CMK (cell line): Measurements from ENCODE around the gene RELN.

ENCODE experiments used
- DNase-seq: peaks from one replicate; pipeline ENCODE4 v3.0.0-alpha.2; 2010; ENCODE audit warnings: low read depth

The RELN gene

DNA sequence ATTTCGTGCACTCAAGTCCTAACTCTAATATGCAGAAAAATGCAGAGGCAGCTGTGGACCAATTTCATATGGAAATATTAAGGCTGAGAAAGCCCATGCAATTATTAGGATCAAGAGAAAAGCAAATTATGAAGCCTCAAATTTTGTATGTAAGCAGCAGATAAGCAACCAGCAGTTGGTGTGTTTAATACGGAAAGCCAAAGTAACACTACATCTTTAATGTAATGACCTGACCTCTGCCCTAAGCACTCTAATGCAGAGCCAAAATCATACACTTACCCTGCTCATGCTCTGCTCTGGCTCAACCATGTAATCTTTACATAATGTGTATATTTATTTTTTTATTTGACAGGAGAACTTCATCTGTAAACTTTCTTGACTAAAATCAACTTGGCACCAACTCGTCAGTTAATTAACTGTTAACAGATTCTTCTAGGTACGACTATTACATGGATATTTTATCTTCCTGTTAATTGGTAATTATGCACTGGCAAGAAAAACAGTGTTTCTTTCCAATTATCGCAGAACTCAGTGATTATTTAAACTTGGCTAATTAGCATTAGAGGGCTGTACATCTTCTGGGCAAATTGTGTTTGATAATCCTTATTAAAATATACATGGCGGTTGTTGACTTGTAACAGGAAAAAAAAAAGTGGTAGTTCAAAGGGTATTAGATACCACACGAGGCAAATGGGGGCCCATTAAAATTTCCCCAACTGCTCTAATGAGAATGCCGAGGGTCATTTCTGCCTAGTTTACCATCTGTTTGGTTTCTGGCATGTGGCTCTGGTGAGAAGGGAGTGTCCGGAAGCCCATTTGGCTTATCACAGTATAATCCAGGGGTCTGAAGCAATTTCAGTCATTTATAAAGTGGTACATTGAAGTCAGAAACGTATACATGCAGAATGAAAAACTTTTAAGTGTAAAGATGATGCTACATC lies 94.5 kb downstream of the RELN start:
- no peak for DNase-seq

DNA sequence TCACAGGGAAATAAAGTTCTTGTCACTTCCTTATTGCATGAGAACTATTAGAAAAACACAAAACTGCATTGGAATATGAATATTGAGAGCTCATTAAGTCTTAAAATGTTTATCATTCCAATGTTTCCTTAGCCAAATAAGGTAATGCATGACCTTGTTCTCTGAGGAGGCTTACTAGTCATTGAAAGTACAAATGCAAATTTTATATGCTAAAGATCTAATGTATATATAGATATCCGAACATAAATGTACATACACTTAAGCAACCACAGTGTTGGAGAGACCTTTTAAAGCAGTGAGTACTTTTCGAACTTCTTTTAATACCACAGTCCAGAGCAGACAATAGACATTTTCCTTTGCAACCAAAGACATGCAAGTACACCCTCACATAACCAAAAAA lies 96.1 kb downstream of the RELN start:
- no peak for DNase-seq

DNA sequence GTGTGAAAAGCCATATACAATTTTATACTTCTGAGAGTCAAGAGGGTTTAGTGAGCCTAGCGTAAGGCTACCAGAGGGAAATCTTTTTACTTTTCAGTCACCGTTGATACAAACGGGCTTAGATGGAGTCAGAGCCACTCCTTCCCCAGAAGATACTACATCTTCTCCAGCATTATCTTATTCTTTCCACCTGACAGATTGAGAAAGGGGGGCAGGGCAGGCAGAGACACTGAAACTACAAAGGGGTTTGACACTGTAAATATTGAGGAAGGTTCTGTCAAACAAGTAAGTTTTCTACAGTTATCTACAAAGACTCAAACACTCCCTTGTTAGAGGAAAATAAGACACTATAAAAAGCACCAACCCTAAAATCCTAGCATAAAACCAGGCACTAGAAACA lies 100.0 kb downstream of the RELN start:
- DNase-seq = no peak

DNA sequence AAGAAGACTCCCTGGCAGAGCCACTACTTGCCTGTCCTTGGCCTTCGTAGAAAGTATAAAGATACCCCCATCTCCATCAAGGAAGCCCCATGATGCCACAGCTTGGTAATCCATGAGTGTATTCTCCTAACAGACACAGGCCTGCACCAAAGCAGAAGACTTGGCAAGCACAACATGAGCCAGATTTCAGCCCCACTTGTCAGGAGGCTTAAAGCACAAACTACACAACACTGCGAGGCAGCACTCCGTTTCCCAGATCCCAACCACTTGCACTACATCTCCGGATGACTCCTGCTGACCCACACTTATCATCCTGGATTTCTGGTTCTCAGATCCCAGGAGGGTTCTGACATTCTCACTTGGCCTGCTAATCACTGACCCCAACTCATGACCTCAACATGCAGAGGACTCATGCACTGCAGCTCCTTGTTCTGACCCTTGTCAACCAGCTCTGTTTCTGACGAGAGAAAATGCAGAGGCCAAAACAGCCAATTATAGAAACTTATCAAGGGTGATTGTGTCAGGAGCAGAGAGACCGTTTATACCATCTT lies 100.8 kb downstream of the RELN start:
- no peak for DNase-seq

DNA sequence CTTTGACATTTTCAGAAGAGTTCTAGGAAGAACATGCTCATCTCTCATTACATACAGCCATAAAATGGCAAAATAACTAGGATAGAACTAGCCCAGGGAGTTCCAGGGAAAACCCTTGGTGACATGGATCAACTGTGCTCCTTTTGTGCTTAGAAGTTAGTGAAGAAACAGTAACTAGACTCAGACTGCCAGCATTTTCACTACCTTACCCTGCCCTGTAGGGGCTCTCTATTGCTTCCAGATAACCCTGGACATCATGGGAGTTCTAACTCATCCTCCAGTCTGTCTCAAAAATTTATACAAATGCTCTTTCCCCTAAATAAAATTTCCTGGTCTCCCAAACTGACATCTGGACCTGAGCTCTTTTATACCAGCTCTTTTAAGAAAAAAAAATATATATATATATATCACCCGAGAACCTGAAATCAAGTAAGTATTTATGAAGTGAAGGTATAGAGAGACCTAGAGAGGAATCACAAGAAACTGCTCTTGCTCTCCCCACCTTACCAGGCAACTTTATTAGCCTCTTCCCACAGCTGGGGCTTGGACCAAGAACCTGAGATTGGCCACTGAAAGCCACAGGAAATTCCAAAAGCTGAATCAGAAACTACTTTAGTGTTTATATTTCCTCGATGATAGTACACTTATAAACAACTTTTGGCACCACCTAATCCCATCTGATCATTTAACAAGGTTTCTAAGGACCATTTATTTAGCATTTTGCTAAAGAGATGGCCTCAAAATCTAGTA lies 101.4 kb downstream of the RELN start:
- no peak for DNase-seq

DNA sequence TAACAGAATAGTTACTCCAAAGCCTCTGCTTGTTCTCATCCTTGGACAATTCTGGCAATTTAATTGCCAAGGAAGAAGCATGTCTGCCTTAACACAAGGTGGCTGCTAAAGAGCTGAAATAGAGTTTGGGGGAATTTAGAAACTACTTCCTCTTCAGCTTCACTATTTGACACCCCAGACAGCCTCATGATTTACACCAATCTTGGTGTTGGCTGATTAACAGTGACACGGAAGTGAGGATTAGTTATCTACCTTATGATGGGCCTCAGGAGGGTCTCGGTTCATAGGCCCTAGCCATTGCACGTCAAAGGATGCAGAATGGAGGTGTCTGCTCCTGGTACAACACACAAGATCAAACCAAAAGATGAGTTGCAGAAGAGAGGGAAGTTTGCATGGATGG lies 102.4 kb downstream of the RELN start:
- DNase-seq = no peak

DNA sequence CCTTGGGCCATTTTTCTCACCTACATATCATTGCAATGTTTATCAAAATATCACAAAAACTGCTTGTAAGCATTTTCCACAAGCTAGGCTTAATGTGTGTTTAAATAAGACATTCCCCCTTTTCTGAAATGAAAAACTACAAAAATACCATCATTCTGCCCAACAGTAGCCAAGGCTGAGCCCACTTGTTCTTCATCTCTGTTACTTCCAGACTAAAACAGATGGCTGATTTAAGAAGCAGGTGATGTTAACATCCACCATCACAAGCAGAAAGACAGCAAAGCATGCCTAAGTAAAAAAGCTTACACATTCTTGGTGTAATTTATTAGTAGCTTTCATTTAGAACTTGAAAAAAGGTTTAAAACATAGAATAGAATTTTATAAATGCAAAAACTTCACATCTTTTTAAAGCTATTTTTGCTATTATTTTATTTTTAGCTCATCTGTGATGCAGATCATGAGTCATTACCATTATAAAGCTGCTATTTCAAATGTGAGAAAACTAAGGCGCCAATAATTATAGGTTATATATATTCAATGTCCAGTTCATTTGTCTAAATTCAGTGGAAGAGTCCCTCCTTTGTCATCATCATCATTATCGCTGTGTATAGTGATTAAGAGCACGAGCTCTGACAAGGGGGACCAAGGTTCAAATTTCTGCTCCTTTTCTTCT lies 109.4 kb downstream of the RELN start:
- DNase-seq = no peak

DNA sequence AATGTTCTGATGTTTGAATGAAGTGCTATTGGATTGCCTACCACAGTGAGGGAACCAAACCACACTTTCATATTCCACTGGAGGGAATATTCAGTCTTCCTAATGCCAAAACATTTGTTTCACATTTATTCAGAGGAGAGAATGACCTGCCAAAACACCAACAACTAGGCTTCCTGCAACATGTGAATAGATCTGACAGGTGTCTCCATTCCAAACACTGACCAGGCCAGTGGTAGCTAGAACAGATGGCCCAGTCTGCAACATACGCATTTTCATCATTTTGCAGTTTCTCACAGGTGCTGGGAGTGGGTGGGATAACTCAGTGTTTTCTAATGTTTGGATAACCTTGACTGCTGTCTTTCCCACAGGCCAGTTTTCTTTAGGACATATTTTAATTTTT lies 110.0 kb downstream of the RELN start:
- no peak for DNase-seq

DNA sequence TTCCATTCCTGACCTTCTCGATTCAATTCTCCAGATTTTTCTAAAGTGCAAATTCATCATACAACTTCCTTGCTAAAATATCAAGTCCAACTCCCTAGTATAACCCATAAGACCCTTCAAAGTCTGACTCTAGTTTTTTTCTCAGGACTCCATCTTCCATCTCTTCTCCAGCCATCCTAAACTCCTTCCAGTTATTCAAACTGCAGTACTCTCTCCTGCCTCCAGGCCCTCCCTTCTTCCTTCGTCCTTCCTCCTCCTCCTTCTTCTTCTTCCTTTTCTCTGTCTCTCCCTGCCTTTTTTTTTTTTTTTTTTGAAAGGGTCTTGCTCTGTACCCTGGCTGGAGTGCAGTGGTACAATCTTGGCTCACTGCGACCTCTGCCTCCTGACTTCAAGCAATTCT lies 111.9 kb downstream of the RELN start:
- no peak for DNase-seq

DNA sequence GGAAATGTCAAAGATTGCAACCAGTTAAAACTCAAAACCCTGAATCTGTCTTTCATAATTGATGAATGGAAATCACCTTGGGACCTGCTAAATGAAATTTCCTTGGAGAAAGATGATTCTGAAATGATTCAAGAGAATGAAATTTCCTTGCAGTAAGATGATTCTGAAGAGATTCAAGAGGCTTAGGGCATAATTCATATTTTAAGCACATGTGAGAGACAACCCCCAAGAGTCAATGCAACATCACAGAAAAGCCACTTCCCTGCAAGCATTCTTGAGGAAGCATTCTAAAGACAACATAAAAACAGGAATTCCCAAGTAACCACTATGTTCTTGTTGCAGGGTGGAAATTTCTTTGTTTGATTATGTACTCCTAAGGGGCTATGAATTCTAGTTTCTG lies 113.7 kb downstream of the RELN start:
- no peak for DNase-seq

DNA sequence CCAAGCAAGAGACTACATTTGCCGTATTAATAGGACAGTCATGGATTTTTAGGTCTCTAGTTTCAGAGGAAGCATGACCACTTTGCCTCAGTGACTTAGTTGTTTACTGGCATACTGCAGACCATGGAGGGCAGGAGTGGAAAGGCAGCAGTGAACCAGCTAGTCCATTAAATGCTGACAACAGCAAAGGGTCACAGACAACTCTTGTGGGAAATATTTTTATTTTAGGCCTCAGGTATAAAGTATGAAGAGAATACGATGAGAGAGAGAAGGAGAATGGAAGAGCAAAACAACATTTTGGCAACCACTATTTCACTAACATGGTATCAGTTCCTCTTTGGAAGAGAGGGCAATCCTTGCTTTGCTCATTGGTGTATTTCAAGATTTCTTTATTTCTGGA lies 118.0 kb downstream of the RELN start:
- no peak for DNase-seq

DNA sequence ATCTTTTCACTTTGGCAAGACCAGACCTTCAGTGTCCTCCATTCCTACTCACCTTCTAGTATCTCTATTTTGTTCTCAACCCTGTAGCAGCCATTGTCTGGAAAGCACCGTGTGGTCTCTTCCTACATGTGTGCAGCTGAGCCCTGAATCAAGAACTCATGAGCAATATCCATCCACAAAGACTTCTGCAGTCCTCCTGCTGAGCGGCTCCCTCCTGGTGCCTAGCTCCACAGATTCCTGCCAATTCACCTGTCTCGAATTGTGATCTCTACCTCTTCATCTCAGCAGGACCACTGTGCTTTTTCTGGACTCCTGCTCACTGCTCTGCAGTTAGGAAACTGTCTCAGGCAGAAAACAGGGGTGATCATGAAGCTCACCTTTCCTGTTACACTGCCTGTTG lies 118.8 kb downstream of the RELN start:
- DNase-seq = no peak

DNA sequence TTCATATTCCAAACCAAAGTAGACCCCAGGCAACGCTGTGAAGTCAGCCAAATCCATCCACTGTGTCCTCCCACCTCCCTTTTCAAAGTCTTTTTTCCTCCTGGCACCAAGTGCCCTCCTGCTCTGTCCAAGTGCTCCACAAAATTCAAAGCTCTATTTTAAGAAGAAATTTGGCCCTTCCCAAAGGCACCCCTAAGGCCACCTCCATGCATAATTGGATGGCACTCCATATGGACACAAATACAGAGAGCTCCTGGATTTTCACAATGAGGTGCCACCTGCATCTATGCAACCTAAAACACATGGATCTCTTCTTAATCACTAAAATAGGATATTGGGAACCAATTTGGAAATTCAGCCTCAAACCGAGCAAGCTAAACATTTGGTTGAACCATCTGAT lies 121.6 kb downstream of the RELN start:
- DNase-seq = no peak

DNA sequence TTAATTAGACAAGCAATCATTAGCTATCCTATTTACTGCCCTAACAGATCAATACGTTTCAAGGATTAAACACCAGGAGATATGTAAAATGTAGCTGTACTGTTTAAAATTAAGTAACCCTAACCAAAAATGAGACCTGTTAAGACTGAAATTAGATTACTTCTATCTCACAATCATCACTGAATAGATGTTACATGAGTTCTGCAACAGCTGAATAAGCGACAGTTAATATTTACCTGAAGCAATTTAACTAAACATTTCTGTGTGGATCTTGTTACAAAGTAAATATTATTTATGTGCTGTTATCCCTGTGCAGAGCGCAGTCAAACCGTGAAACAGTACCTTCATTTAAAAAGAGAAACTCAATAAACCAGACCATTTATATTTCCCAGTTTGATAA lies 122.5 kb downstream of the RELN start:
- no peak for DNase-seq

DNA sequence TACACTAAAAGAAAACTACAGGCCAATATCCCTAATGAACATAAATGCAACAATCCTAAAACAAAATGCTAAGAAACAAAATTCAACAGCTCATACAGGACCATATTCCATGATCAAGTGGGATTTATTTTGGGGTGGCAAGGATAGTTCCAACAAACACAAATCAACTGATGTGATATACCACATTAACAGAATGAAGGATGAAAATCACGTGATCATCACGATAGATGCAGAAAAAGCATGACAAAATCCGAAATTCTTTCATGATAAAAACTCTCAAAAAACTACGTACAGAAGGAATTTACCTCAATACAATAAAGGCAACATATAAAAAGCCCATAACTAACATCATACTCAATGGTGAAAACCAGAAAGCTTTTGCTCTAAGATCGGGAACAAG lies 124.0 kb downstream of the RELN start:
- DNase-seq = no peak

DNA sequence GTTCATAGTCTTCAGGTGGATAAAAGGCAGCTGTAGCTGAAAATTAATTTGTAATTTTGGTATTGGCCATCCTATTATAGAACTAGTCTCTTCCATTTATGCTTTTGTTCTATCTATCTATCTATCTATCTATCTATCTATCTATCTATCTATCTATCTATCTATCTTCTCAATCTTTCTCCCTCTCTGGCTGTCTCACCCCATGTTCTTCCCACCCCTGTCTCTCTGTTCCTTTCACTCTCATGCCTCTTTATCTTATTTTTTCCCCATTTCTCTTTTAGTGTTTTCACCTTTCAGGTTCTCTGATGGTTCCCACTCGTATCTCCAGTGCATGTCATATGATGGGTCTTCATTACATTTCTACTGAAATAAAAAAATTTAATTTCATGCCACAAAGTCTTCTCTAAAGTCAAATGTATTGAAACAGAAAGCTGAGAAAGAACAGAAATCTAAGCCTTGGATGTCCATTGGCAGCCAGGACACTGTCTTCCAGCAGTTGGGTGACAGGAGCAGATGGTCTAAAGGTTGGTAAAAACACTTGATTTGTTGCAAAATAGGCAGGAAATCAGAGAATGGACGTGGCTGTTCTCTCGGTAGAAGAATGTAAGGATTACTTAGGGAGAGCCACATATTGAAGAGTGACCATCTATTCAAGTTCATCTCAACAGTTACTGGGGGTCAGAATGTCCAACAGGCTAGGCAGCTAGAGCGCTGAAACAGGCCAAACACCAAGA lies 127.0 kb downstream of the RELN start:
- no peak for DNase-seq

DNA sequence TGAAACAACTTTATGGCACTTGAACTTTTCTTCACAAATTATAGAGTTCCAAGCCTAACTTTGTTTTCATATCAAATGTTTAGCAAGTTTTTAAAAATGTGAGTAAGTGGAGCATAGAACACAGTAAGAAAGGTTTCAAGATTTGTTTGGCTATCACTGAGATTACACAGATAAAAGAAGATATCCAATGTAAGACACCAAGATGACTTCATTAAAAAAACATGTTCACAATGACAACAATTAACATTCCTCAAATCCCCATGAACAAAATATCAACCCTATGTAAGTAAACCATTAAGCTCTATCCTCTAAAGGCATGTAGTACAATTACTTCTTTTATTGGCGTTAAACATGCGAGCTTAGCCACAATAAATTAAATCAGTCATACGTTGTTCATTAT lies 129.7 kb downstream of the RELN start:
- DNase-seq = no peak

DNA sequence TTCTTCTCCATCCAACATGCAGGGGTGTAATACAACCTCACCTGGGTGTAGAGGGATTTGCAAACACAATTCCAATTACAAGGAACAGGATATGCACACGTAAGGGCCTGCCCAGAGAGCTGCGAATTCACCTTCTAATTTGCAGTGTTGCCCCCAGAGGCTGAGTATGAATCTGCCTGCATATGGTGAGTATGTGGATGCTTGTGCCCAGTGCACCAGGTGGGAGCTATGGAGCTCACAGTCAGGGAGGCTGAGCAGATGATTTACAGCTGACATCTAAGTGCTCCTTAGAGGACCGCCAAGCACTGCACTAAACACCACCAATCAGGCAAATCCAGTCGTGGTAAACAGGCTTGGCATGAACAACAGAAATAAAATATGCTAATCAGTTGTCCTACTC lies 132.0 kb downstream of the RELN start:
- DNase-seq = no peak

DNA sequence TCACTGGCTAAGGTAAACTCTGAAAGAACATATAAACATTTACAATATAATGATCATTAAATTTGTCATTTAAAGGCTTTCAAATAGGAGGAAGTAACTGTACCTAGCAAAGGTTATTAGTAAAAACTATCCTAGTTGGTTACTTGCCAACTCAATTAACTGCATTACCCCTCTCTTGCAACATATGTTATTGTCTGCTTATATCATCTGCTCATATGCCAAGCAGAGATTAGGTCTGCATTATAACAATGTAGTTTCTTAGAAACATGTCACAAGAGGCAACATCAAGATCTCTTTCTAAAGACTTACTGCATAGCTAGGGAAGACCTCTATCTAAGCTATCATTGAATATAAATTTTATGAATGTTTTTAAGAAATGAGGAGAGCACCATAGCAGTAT lies 132.5 kb downstream of the RELN start:
- DNase-seq = no peak

DNA sequence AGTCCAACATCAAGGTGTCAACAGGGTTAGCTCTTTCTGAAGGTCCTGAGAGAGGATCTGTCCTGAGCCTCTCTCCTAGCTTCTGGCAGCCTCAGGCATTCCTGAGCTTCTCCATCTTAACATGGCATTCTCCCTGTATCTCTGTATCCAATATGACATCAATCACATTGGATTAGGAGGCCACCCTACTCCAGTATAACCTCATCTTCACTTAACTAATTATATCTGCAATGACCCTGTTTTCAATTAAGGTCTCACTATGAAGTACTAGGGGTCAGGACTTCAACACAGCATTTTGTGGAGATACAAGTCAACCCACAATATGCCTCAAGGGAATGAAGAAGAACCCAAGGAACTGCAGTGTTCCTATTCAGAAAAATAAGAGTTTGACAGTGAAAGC lies 133.8 kb downstream of the RELN start:
- no peak for DNase-seq

DNA sequence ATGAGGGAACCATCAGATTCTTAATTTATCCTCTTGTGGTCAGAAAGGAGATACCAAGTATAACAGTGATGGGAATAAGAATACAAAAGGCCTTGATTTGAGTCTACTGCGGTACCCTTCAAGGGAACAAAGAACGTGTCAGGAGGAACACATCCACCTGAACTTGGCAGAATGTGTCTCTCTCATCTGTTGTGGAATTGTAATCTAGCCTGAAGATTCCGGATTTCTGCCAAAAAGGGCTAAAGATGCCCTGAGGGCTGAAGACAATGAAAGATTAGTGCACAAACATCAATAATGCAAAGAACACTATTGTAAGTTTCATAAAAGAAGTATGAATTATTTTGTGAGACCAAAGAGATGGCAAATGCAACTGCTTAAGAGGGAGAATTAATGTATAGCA lies 134.8 kb downstream of the RELN start:
- DNase-seq = no peak

DNA sequence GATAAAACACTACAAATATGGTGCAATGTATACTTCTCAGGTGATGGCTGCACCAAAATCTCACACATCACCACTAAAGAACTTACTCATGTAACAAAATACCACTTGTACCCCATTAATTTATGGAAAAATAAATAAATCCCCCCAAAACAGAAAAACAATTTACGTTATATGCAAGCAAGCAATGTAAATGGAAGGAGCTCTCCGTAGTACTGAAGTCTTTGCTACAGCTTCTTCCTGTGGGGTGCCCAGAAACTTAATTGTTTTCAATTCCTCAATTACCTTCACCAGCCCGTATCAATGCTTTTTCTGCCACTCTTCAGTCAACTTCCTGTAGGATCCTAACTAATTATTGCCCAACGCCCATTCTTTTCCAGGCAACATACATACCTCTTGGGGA lies 138.1 kb downstream of the RELN start:
- DNase-seq = no peak
